HG03439 (cell line): ENCODE data around the gene APOD.
"Not testable (repeated sequence)": the region's sequence is repeated elsewhere in the genome, so short reads cannot be mapped to it uniquely, and the experiment has no call there.

Experiments
- ATAC-seq: cut with Tn5 transposase; IDR thresholded peaks from one replicate; pipeline ENCODE4 v1.9.1; 2021; ENCODE audit warnings: mild to moderate bottlenecking, moderate library complexity; ENCODE audit not compliant: unreplicated experiment

The APOD gene

GRCh38 chr3:195583831-195584542 is at the start of gene APOD:
APOD (minus strand) TSS chr3:195583940; CDS start chr3:195579461, 4,479 bp downstream.
- ATAC-seq = no peak

DNA sequence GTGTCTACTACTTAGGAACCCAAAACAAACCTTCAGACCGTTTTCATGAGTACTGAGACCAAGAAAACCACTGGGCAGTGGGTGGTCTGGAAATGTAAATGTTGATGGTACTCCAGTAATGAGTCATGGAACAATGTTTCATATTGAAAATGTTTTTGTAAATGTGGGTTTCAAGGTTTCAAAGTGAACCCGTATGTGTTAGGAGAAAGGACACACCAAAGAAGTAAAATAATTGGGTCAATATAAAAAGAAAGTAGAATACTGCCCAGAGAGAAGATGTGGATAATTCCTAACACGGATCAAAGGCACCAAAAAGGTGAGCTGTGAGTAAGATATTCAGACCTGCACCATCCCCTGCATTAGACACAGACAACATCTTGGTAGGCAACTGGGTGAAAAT is 49.6 kb upstream of the APOD start:
- not testable (repeated sequence) for ATAC-seq

DNA sequence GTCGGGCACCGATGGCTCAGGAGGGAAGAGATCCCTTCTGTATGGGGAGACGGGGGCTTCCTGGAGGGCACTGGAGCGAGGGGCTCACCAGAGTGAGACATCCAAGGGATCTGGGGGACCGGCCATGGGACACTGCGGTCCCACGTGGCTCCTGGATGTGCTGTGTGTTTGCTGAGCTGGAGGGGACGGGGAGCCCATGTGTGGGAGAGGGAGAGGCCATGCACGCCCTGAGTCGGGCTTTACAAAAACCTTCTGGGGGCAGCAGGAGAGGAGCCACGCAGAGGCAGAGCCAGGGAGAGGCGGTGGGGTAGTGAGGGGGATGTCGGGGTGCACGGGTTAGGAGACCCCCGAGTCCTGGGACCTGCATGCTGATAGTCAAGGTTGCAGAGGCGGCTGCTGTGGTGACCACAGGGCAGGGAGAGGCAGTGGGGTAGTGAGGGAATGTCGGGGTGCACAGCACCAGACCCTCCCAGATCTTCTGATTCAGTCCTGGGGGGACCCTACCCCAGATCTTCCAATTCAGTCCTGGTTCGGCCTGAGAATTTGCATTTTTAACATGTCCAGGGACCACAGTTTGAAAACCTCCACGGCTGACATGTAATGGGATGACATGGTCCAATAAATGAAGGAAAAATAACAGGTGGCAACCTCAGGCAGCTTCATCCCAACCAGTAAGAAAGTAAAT is 48.9 kb upstream of the APOD start:
- ATAC-seq = not testable (repeated sequence)

- not testable (repeated sequence) for ATAC-seq
These were observed 48.3 kb upstream of the APOD start for GRCh38 chr3:195632046-195632445.

DNA sequence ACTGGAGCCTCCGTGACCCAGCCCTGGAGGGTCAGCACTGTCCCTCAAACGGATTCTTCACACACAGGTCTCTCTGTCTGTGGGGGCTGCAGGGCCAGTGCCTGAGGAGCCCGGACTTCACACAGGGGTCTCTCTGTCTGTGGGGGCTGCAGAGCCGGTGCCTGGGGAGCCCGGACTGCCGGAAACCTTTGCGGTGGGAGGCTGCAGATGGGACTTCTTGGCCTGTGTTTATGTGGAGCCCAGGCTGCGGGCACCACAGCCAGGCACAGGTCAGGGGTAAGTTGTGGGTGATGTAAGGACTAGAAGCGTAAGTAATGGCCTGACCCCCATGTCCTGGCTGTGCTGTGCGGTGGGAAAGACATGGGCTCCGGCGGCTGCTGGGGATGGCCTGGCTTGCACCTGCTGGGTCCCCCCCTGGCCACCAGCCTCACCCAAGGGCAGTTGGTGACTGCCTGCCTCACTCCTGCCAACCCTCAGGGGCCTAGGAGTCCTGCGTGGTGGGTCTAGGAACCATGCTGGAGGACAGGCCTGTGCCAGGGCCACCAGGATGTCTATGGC is 47.3 kb upstream of the APOD start:
- ATAC-seq = not testable (repeated sequence)

- not testable (repeated sequence) for ATAC-seq
These were observed 46.6 kb upstream of the APOD start for GRCh38 chr3:195630086-195630917.

GRCh38 chr3:195629682-195630081 is 45.9 kb upstream of the APOD start:
- not testable (repeated sequence) for ATAC-seq

- ATAC-seq = not testable (repeated sequence)
These were observed 44.7 kb upstream of the APOD start for GRCh38 chr3:195628386-195628920.

- not testable (repeated sequence) for ATAC-seq
These were observed 44.0 kb upstream of the APOD start for GRCh38 chr3:195627515-195628385.

DNA sequence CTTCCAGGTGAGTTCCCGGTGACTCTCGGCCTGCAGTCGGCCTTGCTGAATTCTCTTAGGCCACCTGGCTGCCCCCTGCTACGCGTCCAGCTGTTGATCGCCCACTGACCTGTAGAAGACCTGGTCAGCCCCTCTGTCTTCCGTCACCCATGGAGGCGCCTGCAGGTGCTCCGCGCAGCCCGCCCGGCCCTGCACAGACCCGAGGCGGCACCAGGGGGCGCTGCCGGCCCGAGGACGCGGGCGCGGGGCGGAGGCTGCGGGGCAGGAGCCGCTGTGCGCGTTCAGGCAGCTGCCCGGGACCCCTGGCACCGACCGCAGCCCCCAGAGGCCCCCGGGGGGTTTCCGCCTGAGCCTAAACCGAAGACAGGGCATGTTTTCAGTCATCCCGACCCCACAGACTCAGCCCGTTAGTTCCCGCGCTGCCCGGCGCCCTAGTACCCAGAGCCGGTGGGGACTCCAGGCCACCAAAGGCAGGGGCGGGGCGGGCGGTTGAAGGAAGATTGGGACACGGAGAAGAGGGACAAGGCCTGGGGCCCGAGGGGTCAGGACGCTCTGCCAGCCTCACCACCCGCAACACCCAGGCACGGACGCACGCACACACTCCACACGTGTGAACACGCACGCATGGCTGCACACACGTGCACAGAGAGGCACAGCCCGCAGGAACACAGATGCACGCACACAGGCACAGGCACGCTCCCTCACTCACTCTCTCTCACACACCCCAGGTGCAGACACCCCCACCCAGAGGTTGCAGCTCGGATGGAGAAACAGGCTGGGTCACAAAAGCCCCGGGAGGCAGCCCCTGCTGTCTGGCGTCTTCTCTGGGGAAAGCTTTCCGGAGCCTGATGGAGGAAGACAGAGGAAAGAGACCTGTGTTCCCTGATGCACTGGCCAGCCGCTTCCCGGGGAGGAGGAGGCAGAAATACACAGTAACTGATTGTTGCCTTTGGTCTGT is 41.1 kb upstream of the APOD start:
- peak; percentile 75 for ATAC-seq

DNA sequence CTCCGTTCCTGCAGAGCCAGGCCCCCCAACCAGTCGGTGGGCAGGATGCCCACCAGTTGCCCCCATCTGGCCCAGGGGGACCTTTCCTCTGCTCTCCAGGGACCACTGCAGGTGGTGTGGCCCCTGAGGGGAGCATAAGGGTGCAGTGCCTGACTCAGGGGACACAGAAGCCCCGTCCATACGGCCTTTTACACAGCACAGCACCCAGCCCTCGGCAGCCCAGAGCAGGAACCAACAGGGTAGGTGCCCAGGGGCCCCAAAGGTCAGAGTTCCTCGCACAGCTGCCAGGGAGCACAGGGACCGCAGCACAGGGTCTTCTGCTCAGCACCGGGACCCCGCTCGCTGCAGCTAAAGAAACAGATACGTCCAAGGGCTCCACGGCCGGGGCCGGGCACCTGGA is 40.4 kb upstream of the APOD start:
- not testable (repeated sequence) for ATAC-seq

DNA sequence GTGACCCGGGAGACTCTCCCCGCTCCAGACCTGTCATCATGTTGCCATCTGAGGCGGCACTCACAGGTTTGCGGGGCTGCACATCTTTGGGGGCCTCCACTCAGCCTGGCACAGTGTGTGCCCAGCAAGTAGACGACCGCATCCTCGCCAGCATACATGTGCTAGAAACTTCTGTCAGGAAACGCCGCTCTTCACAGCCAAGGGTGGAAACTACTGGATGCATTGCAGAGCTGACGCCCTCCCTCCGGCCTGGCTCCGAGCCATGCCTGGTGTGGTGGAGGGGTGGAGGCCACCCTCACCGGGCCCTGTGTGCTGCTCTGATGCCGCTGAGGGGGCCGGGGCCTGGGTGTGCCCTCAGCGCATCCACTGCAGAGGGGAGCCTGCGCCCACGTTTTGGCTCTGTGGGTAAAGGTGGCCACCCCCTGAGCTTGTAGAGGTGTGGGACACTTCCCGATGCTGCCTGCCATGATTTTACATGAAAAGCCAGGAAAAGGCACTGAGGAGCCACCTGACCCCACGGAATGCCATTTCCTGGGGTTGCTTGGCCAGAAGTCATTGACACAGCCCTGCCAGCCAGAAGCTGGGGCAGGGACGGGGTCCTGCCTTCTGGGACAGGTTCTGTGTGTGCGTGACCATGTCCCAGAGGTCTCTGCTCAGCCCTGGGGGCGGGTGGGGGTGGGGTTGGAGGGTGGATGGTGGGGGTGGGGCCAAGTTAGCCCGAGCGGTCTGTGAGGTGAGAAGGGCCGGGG is 39.7 kb upstream of the APOD start:
- ATAC-seq = not testable (repeated sequence)

DNA sequence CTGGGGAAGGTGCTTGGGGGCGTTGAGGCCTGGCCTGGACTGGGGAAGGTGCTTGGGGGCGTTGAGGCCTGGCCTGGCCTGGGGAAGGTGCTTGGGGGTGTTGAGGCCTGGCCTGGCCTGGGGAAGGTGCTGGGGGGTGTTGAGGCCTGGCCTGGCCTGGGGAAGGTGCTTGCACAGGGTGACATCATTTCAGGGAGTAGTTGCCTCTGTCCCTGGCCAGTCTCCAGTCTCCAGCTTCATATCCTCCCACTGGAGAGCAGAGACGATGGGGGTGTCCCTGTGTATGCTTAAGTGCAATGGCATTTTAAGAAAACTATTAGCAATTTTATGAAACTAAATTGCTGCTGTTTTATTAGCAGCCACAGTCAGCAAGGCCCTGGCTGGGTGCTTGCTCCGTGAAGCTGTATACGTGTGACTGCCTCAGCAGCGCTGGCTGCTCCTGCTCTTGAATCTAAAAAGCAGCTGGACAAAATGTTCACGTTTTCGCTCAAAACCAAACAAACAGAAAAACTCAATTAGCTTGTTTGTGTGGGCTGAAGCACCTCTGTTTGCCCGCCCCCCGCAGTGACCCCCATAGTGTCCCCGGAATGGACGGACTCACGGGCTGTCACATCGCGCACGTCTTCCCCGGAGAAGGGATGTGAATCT is 38.9 kb upstream of the APOD start:
- ATAC-seq = not testable (repeated sequence)

DNA sequence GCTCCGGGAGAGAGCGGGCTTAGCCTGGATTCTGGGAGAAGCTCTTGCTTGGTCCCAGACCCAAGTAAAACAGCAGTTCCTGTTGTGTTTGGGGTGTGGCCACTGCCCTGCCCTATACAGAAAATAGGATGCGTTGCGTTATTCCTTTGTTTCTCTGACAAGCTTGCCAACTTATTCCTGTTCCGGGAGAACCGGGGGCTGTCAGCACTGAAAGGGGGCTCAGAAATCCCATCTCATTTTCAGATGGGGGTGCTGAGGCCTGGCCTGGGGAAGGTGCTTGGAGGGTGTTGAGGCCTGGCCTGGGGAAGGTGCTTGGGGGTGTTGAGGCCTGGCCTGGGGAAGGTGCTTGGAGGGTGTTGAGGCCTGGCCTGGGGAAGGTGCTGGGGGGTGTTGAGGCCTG is 38.3 kb upstream of the APOD start:
- not testable (repeated sequence) for ATAC-seq

GRCh38 chr3:195621095-195621494 is 37.4 kb upstream of the APOD start:
- ATAC-seq = not testable (repeated sequence)

GRCh38 chr3:195620476-195620875 is 36.7 kb upstream of the APOD start:
- ATAC-seq = not testable (repeated sequence)

GRCh38 chr3:195619591-195620369 is 36.0 kb upstream of the APOD start:
- ATAC-seq = not testable (repeated sequence)
